Stimulated activated CD4-positive, alpha-beta T cell treated with anti-CD3 and anti-CD28 coated beads, Interleukin-4, amount 100 ng/mL, for 1 hour (primary cell): ENCODE data around the gene MINDY2.
"Not testable (repeated sequence)": the region's sequence is repeated elsewhere in the genome, so short reads cannot be mapped to it uniquely, and the experiment has no call there.

Source experiments
- DNase-seq: peaks from one replicate; pipeline ENCODE4 v3.0.0-alpha.2; 2020

The MINDY2 gene

GRCh38 chr15:58755350-58755749 lies 15.8 kb upstream of the MINDY2 start:
- DNase-seq: no peak

GRCh38 chr15:58755956-58756355 lies 15.1 kb upstream of the MINDY2 start:
- no peak for DNase-seq

- no peak for DNase-seq
Observed at GRCh38 chr15:58758141-58758540, 13.0 kb upstream of the MINDY2 start.

GRCh38 chr15:58760385-58761009 lies 10.6 kb upstream of the MINDY2 start:
- no peak for DNase-seq

- DNase-seq: peak; percentile 17
Observed at GRCh38 chr15:58761010-58761388, 10.1 kb upstream of the MINDY2 start.

GRCh38 chr15:58762285-58762684 lies 8.8 kb upstream of the MINDY2 start:
- no peak for DNase-seq

- no peak for DNase-seq
Observed at GRCh38 chr15:58762731-58763130, 8.4 kb upstream of the MINDY2 start.

- no peak for DNase-seq
Observed at GRCh38 chr15:58764468-58764867, 6.6 kb upstream of the MINDY2 start.

GRCh38 chr15:58766290-58766689 lies 4.8 kb upstream of the MINDY2 start:
- no peak for DNase-seq

GRCh38 chr15:58768601-58769004 lies 2.5 kb upstream of the MINDY2 start:
- not testable (repeated sequence) for DNase-seq

GRCh38 chr15:58770519-58770856 lies 614 bp upstream of the MINDY2 start:
- DNase-seq: no peak

GRCh38 chr15:58771621-58772250 lies 634 bp downstream of the MINDY2 start:
- peak; percentile 26 for DNase-seq

GRCh38 chr15:58773024-58773423 lies 1.9 kb downstream of the MINDY2 start:
- no peak for DNase-seq

GRCh38 chr15:58775402-58775801 lies 4.3 kb downstream of the MINDY2 start:
- DNase-seq: no peak

- DNase-seq: no peak
Observed at GRCh38 chr15:58777107-58777506, 6.0 kb downstream of the MINDY2 start.

GRCh38 chr15:58779554-58779953 lies 8.5 kb downstream of the MINDY2 start:
- no peak for DNase-seq

GRCh38 chr15:58785355-58785754 lies 14.3 kb downstream of the MINDY2 start:
- no peak for DNase-seq

- no peak for DNase-seq
Observed at GRCh38 chr15:58788056-58788710, 17.1 kb downstream of the MINDY2 start.

GRCh38 chr15:58793862-58794261 lies 22.8 kb downstream of the MINDY2 start:
- no peak for DNase-seq

- no peak for DNase-seq
Observed at GRCh38 chr15:58795825-58796224, 24.7 kb downstream of the MINDY2 start.

GRCh38 chr15:58797505-58797904 lies 26.4 kb downstream of the MINDY2 start:
- DNase-seq: no peak

GRCh38 chr15:58805095-58805494 lies 34.0 kb downstream of the MINDY2 start:
- no peak for DNase-seq

- not testable (repeated sequence) for DNase-seq
Observed at GRCh38 chr15:58823267-58823666, 52.2 kb downstream of the MINDY2 start.

GRCh38 chr15:58830556-58830955 lies 59.5 kb downstream of the MINDY2 start:
- no peak for DNase-seq
